Osteocyte (in vitro differentiated cells): ENCODE results near the gene CXorf66. TPM values are rescaled to one million over a fixed set of nuclear protein-coding genes. Genes with fewer than 3 reads are reported as not detected.

Source experiments
- DNase-seq: peaks from one replicate; pipeline ENCODE4 v3.0.0; 2021; ENCODE audit warnings: mixed read lengths; ENCODE audit not compliant: unreplicated experiment; ENCODE audit errors: extremely low spot score
- H3K27ac Mint-ChIP-seq: one replicate; pipeline ENCODE4 v1.8.0; 2021; ENCODE audit warnings: mild to moderate bottlenecking, mixed read lengths; ENCODE audit not compliant: unreplicated experiment
- H3K27me3 Mint-ChIP-seq: one replicate; pipeline ENCODE4 v1.8.0; 2021; ENCODE audit warnings: mixed read lengths; ENCODE audit not compliant: unreplicated experiment
- H3K36me3 Mint-ChIP-seq: one replicate; pipeline ENCODE4 v1.8.0; 2021; ENCODE audit warnings: mixed read lengths; ENCODE audit not compliant: unreplicated experiment
- H3K4me1 Mint-ChIP-seq: one replicate; pipeline ENCODE4 v1.8.0; 2021; ENCODE audit warnings: mixed read lengths; ENCODE audit not compliant: unreplicated experiment
- H3K4me3 Mint-ChIP-seq: one replicate; pipeline ENCODE4 v1.8.0; 2021; ENCODE audit warnings: mild to moderate bottlenecking, moderate library complexity, mixed read lengths; ENCODE audit not compliant: unreplicated experiment
- H3K9me3 Mint-ChIP-seq: one replicate; pipeline ENCODE4 v1.8.0; 2021; ENCODE audit warnings: mixed read lengths; ENCODE audit not compliant: unreplicated experiment
- total RNA-seq: library from RNA; stranded (reverse); gene quantifications from 2 replicates; pipeline ENCODE4 v1.2.1, GENCODE V29; 2021
- TF ChIP-seq, protein P1 (sequence below): fragments of 200-600 bp; sonication (generic); IDR thresholded peaks from 2 replicates; pipeline ENCODE4 v1.5.0; 2021; ENCODE audit warnings: antibody characterized with exemption, mild to moderate bottlenecking, moderate library complexity

The CXorf66 gene
- total RNA-seq, 1 donor from 2014 or later, result not detected

DNA sequence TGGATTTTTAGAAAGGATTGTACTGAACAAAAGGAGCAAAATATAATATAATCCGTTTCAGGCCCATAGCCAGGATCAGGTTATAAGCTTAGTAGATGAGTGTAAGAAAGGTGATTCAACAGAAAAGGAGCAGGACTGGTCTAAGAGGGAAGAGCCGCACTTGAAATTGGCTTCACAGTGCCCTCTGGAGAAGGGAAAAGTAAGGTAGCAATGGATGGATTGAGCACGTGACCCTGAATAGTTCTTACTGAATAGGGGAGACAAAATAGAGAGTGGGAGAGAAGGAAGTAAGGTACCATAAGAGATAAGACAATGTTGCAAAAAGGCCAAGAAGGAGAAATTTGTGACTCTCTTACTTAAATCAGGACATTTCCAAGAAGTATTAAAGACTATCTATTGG lies 15.6 kb downstream of the CXorf66 start:
- Mint-ChIP-seq H3K9me3 (peaks cover 8% of the 10 kb centered on the region), H3K4me3 (no peak overlapping the region), H3K4me1 (no peaks in the 10 kb centered on the region), H3K36me3 (no peaks in the 10 kb centered on the region), H3K27ac (no peak overlapping the region), H3K27me3 (peaks cover 3% of the 10 kb centered on the region)
- TF ChIP-seq, protein P1, sequence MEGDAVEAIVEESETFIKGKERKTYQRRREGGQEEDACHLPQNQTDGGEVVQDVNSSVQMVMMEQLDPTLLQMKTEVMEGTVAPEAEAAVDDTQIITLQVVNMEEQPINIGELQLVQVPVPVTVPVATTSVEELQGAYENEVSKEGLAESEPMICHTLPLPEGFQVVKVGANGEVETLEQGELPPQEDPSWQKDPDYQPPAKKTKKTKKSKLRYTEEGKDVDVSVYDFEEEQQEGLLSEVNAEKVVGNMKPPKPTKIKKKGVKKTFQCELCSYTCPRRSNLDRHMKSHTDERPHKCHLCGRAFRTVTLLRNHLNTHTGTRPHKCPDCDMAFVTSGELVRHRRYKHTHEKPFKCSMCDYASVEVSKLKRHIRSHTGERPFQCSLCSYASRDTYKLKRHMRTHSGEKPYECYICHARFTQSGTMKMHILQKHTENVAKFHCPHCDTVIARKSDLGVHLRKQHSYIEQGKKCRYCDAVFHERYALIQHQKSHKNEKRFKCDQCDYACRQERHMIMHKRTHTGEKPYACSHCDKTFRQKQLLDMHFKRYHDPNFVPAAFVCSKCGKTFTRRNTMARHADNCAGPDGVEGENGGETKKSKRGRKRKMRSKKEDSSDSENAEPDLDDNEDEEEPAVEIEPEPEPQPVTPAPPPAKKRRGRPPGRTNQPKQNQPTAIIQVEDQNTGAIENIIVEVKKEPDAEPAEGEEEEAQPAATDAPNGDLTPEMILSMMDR, result no peak
- no peak for DNase-seq

DNA sequence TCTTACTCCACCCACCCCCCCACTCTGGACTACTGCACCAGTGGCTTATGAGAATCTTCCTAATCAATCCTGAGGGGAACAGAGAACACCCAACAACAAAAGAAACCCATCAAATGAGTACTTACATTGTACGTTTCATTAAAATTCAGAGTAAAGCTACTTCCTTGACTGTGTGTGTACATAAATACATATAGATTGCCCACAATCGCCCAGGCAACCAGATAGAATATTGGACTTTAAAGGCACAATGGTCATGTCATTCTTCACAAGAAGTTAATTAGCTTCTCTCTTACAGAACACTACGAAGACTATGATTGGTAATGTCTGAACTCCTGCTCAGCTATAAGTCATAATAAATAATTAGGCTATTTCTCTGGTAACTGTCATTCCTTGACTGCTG lies 20.2 kb downstream of the CXorf66 start:
- H3K4me1 Mint-ChIP-seq, result no peaks in the 10 kb centered on the region
- no peaks in the 10 kb centered on the region for H3K36me3 Mint-ChIP-seq
- H3K4me3 Mint-ChIP-seq, result no peak overlapping the region
- peaks cover 8% of the 10 kb centered on the region for H3K9me3 Mint-ChIP-seq
- peaks cover 3% of the 10 kb centered on the region for H3K27me3 Mint-ChIP-seq
- no peak overlapping the region for H3K27ac Mint-ChIP-seq
- TF ChIP-seq, protein P1, result no peak
- no peak for DNase-seq

- no peak for DNase-seq
- Mint-ChIP-seq H3K4me1 (peaks cover 7% of the 10 kb centered on the region), H3K36me3 (no peaks in the 10 kb centered on the region), H3K4me3 (no peak overlapping the region), H3K27ac (no peak overlapping the region), H3K27me3 (no peaks in the 10 kb centered on the region), H3K9me3 (peaks cover 6% of the 10 kb centered on the region)
- TF ChIP-seq, protein P1, result no peak
These were observed 29.1 kb downstream of the CXorf66 start for GRCh38 chrX:139936259-139936658.

DNA sequence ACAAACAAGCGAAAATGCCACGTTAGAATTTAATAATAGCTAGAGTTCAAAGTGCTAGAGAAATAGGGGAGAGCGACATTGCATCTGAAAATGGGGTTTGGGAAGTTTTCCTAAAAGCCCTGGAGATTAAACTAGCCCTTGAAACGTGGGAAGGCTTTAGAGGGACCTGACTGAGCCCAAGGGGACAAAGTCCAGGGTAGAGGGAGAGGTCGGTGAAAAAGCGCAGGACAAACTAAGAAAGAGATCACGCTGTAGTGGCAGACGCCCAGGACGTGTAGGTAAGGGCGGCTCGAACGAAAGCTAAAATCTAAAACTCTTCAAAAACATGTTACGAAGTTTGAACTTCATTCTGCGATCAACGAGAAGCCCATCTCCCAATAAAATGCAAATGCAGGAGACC lies 31.4 kb downstream of the CXorf66 start:
- no peaks in the 10 kb centered on the region for H3K36me3 Mint-ChIP-seq
- DNase-seq, result no peak
- H3K27me3 Mint-ChIP-seq, result no peaks in the 10 kb centered on the region
- peak overlapping the region; percentile 83 for H3K27ac Mint-ChIP-seq
- H3K9me3 Mint-ChIP-seq, result peaks cover 6% of the 10 kb centered on the region
- H3K4me3 Mint-ChIP-seq, result peak overlapping the region; percentile 81
- TF ChIP-seq, protein P1, result no peak
- H3K4me1 Mint-ChIP-seq, result peaks cover 23% of the 10 kb centered on the region

GRCh38 chrX:139932901-139933796 lies 32.2 kb downstream of the CXorf66 start, which contains the start of gene ATP11C:
Gene ATP11C (minus strand): TSS chrX:139933053. CDS start chrX:139932042, 1,011 bp downstream.
- DNase-seq, result peak; percentile 93
- H3K36me3 Mint-ChIP-seq, result no peaks in the 10 kb centered on the region
- peak within 1 kb of the TSS; percentile 81 for H3K4me3 Mint-ChIP-seq
- peak within 1 kb of the TSS; percentile 83 for H3K27ac Mint-ChIP-seq
- H3K9me3 Mint-ChIP-seq, result peaks cover 6% of the 10 kb centered on the region
- H3K4me1 Mint-ChIP-seq, result peaks cover 25% of the 10 kb centered on the region
- no peaks in the 10 kb centered on the region for H3K27me3 Mint-ChIP-seq
- TF ChIP-seq, protein P1, result no peak
